GM10266 (cell line): ENCODE results near the gene LRP1B.

ENCODE experiments used
- DNase-seq: peaks from one replicate; pipeline ENCODE4 v3.0.0; 2012; ENCODE audit errors: extremely low spot score
- CTCF ChIP-seq: IDR thresholded peaks from 2 replicates; pipeline ENCODE4 v1.5.1; 2012; ENCODE audit warnings: mild to moderate bottlenecking, low read depth; ENCODE audit not compliant: control insufficient read depth, insufficient read depth; ENCODE audit errors: missing control alignments

Gene LRP1B

GRCh38 chr2:141508086-141508752 is 622.6 kb downstream of the LRP1B start:
- TF ChIP-seq CTCF: no peak
- DNase-seq: no peak

- TF ChIP-seq CTCF: no peak
- no peak for DNase-seq
Observed at GRCh38 chr2:141506135-141506534, 624.7 kb downstream of the LRP1B start.

GRCh38 chr2:141501752-141502151 is 629.1 kb downstream of the LRP1B start:
- no peak for DNase-seq
- TF ChIP-seq CTCF: no peak

- TF ChIP-seq CTCF: no peak
- DNase-seq: no peak
Observed at GRCh38 chr2:141499123-141499522, 631.7 kb downstream of the LRP1B start.

- DNase-seq: no peak
- TF ChIP-seq CTCF: no peak
Observed at GRCh38 chr2:141498561-141498960, 632.3 kb downstream of the LRP1B start.

GRCh38 chr2:141497272-141497671 is 633.5 kb downstream of the LRP1B start:
- DNase-seq: no peak
- no peak for TF ChIP-seq CTCF

GRCh38 chr2:141496810-141497209 is 634.0 kb downstream of the LRP1B start:
- no peak for DNase-seq
- no peak for TF ChIP-seq CTCF
